NCI-H146 (cell line): ENCODE data around the gene GRAMD1B.
A peak's percentile ranks its signal among the peaks of the same experiment; 100 is the strongest.
"Not testable (repeated sequence)": the region's sequence is repeated elsewhere in the genome, so short reads cannot be mapped to it uniquely, and the experiment has no call there.

Source experiments
- DNase-seq: peaks from one replicate; lab custom pipeline; 2025; lab: John Stamatoyannopoulos, UW

Gene GRAMD1B

DNA sequence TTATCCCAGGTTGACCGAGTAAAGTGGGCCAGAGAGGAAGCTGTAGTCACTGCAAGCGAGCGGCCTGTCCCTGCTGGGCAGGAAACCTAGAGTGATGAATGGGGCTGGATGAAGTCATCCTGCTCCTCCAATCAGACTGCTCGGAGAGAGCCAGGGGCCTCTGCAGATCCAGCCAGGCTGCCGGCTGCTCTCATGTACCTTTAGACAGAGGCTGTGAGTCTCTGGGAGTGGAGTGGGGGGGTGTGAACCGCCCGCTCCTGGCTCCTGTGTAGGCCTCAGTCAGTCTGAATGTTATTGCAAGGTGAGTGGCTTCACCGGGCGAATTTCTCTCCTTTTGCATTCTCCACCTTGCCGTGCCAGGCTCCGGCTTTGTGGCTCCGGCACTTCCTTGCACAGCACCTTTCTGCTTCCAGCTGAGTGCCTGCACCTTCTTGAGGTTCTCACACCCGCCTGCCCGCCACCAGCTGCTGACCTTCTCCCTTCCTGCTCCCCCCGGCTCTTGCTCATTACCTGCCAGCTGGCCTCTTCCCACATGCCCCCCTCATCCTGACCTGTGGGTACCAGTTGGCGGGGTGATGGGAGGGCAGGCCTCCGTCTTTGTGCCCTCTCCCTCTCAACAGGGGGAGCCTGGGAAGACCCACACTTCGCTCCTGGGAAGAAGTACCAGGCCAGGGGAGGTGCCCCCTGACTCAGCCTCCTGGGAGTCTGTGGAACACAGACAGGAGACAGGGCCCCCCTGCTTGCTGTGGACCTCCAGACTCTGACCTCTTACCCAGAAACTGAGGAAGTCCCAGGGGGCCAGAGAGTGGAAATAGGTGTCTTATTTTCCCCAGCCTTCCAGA is 79.9 kb downstream of the GRAMD1B start:
- no peak for DNase-seq

DNA sequence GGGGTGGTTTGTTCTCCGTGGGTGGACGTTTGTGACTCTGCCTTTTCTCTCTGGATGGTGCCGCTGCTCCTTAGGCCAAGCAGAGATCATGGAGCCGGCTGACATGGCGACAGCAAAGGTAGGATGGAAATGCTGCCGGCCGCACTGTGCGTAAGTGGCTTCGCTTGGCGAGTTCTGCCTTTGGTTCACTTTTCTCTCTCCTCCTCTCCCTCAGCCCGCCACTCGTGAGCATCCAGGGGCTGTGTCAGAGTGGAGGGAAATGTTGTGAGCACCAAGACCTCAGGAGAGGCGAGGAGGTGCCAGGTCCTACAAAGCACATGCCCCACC is 80.5 kb downstream of the GRAMD1B start:
- DNase-seq, result no peak

DNA sequence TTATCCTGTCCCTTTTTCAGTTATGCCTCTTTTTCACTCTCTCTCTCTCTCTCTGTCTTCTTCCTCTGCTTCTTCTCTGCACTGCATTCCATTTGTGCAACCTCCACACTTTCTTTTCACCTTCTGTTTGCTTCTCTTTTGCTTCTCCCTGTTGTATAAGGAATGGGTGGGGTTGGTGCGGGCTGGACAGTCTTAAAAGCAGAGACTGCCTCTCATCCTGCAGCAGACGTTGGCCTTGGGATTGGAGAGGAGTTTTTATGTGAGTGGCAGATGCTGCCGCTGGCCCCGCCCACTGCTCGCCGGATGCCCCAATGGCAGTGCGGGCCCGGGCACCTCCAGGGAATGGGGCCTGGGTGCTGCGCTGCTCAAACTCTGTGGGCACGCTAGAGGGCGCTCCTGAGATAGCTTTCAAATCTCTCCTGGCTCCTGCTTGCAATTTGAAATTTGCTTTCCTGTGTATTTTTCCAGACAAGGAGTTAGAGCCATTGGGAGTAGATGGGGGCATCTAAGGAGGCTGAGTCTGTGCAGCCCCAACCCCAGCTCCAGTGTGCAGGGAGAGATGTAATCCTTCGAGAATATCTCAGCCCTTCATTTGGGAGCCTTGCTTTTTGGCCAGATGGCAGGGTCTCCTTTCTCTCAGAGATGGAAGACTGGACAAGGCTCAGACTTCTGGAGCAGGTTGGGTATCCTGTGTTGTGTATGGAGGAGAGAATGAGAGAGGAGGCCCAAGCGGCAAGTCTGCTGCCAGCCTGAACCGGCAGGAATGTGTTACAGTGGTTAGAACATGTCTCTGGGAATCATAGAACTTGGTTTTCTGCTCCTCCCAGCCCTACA is 81.2 kb downstream of the GRAMD1B start:
- peak; percentile 49 for DNase-seq

DNA sequence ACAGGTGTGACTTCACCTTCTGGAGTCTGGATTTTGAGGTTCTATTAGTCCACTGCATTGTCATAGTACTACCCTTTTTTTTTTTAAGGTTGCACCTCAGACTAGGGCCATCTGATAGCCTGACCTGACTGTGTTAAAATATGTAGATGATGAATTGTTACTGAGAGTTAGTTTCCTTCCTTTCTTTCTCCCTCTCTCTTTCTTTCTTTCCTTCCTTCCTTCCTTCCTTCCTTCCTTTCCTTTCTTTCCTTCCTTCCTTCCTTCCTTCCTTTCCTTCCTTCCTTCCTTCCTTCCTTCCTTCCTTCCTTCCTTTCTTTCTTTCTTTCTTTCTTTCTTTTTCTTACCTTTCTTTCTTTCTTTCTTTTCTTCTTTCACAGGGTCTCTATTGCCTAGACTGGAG is 83.2 kb downstream of the GRAMD1B start:
- DNase-seq, result not testable (repeated sequence)

DNA sequence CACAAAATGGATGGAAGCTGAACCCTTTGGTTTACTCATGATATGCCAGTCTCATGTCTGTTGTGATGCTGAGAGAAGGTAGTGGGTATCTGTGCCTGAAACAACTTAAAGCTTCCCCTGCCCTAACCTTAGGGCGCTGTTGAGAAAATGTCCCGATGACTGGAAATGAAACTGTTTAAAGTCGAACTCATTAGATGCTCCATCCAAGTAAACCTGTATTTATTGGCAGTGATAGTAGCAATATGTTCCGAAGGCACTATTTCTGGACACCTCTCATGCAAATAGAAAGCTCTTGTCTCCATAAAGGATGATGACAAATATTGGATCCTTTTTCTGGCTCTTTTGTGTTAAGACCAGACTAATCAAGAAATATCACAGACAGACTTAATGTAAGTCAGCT is 86.2 kb downstream of the GRAMD1B start:
- no peak for DNase-seq

GRCh38 chr11:123517559-123518364 is 87.7 kb downstream of the GRAMD1B start:
- DNase-seq, result no peak

DNA sequence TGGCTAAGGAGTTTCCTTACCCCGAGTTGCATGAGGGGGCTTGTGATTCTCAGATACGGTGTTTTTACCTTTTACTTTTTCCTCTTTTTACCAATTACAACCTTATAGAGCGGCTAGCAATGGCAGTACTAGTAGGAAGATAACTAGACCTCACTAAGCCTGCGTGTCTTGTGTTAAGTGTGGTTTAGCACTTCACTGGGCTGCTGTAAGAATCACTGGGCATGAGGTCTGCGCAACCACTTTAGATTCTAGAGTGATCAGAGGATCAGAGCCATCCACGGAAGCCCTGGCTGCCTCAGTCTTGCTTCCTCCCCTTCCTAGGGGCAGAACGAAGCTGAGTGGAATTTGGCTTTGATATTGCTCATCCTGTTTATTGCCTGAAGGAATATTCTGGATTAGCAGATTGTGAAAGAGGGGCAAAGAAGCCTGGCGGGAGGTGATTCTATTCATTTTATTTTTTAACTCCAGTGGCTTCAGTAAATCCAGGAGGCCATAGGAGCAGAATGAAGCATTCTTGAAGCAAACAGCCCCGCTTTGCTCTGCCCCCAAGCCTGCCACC is 88.5 kb downstream of the GRAMD1B start:
- DNase-seq, result no peak

DNA sequence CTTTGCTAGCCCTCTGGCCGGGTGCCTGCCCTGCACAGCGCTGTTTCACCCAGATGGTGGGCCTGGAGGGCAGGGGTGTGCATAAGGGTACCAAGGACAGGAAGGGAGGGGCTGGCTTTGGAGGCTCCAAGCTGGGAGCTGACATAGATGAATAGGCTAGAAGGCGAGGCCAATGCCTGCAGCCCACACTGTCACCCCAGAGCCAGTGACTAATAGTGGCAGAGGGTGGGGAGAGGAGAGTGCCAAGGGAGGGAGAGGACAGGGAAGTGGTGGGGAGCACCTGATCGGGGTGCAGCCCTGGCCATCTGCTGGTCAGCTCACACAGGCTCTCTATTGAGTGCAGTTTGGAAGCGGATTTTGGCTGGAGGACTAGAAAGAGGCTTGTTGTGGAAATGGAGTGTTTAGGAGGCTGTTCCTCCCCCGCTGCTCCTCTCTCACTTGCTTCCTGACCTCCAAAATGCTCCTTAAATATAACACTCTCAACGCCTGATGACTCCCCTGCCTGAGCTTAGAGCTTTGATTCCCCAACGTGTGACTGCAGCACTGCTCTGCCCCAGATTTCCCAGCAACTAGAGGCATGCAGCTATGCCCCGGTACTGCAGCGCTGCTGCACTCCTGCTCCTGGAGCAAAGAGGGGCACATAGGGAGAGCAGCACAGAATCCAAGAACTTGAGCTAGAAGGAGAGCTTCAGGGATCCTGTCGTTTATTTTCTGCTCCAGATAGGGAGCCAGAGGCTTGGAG is 89.2 kb downstream of the GRAMD1B start:
- no peak for DNase-seq

DNA sequence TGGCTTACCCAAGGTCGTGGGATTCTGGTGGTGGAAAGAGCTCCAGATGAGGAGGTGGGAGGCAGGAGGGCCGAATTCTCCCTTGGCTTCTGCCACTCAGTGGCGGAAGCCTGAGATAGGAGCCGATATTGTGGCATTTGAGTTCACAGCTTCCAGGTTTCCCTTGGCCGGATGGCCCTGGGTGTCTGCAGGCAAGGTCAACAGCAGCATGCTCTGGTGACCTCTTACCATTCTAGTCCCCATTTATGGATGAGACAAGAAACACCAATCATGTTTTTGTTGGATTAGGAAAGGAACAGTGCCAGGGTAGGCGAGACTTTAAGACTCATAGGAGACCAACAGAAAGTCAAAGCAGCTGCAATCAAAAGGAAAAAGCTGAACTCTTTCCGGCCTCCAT is 89.7 kb downstream of the GRAMD1B start:
- DNase-seq, result no peak

DNA sequence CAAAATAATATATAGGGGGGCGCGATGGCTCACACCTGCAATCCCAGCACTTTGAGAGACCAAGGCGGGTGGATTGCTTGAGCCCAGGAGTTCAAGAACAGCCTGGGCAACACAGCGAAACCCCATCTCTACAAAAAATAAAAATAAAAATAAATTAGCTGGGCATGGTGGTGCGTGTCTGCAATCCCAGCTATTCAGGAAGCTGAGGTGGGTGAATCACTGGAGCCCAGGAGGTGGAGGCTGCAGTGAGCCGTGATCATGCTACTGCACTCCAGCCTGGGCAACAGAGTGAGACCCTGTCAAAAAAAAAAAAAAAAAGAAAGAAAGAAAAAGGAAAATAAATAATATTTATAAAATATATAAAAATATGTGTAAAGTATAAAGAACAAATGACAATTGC is 90.4 kb downstream of the GRAMD1B start:
- not testable (repeated sequence) for DNase-seq

GRCh38 chr11:123521001-123521400 is 90.9 kb downstream of the GRAMD1B start:
- no peak for DNase-seq

DNA sequence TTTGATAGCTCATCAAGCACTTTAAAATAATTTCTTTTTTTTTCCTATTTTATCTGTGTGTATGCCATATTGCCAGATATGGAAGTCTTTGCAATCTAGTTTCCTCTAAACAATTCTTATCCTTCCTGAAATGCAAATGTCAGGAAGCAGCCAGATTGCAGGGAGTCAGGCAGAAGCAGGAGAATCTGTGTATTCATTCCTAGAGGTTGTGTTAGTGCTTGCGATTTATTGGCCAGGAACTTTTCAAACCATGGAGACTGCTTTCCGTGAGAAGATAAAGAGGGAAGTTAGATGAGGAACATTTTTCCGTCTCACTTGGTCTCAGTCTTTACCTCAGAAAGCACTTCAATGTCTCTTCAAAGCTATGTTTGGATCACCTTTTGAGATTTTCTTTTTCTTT is 91.9 kb downstream of the GRAMD1B start:
- no peak for DNase-seq

GRCh38 chr11:123523539-123523938 is 93.5 kb downstream of the GRAMD1B start:
- DNase-seq, result no peak

- DNase-seq, result no peak
Observed at GRCh38 chr11:123525097-123525496, 95.0 kb downstream of the GRAMD1B start.

DNA sequence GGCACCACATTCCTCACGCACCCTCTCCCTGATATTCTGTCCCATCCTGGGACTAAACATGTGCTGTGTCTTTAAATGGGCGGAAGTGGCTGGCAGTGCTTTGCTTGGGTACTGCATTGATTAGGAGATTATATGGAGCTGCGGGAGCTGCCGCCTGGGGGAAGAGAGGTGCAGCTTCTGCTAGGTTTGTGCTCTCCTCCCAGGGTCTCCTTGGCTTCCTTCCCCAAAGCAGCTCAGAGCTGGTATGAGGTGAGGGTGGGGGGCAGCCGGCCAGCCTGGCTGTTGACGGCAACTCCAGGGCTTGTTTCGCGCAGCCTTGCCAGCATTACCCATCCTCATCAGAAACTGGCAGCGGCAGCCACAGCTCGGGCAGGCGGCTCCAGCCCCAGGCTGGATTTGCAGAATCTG is 95.4 kb downstream of the GRAMD1B start:
- DNase-seq, result no peak

DNA sequence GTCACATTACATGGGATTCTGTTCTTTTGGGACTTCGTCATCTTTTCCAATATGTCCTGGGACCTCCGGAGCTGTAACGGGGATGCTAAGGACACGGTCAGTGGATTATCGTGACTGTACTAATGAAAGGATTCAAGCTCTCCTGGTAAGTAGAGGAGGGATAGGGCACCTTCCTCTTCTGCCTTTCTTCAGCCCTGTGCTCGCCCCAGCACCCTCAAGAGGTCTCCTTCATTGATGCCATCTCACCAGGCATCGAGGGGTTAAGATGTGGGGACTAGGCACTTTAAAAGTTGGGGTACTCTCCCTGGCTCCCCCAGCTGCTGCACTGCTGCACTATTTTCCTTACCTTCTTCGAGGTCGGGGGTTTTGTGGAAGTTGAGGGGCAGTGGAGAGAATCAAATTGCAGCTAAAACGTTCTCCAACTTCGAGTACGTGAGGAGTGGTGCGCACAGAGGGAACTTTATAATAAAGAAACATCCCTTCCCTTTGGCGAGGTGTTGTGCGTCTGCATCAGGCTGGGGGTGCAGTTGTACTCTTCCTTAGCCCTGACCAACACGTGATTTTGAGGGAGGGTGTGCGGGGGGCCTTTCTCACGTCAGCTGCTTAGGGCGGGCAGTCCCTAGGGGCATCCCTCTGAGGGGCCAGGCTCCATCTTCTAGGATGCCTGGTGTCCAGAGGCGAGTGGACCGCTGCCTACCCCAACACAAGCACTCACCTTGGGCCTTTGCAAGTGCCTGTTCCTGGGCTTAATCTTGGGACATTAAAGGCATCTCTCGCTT is 96.1 kb downstream of the GRAMD1B start:
- no peak for DNase-seq

DNA sequence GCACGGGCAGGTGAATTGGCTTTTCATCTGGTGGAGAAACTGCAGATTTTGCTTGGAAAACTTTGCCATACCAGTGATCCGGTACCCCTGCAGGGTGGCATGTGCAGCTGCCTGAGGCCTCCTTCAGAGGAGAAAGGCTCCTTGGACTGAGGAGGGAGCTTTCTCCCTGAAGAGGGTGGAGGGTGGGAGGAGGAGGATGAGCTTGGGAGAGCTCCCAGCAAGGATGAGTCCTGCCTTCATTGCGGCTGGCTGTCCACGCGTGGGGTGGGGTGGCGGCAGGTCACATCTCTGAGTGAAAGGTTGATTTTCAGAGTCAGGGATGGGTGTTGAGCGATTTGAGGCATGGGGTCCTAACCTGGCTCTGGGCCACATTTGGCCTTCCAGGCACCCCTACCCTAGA is 96.8 kb downstream of the GRAMD1B start:
- DNase-seq, result no peak

- no peak for DNase-seq
Observed at GRCh38 chr11:123527526-123527925, 97.5 kb downstream of the GRAMD1B start.

GRCh38 chr11:123527947-123528346 is 97.9 kb downstream of the GRAMD1B start:
- DNase-seq, result no peak

- no peak for DNase-seq
Observed at GRCh38 chr11:123531325-123531724, 101.3 kb downstream of the GRAMD1B start.

DNA sequence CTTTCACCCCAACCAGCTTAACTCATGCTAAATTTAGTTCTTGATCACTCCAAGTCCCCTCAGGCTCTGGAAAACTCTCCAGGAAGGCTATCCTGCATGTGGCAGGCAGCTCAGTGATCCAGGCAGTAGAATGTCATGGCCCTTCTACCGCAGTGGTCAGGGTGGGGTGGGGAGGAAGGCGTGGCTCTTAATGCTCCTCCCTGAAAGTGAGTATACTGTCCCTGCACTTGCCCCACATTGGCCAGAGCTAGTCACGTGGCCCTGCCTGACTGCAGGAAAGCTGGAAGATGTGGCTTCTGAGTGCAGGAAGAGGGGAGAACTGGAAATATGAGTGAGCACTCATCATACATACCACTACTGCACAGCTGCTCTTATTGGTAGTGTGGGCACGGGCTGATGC is 102.1 kb downstream of the GRAMD1B start:
- no peak for DNase-seq
